COR-L47 (cell line): Measurements from ENCODE around the gene PTPN4.
"Not testable (repeated sequence)": the region's sequence is repeated elsewhere in the genome, so short reads cannot be mapped to it uniquely, and the experiment has no call there.

ENCODE experiments used
- DNase-seq: peaks from one replicate; lab custom pipeline; 2025; lab: John Stamatoyannopoulos, UW

The PTPN4 gene

GRCh38 chr2:119940856-119941255 lies 181.1 kb downstream of the PTPN4 start:
- no peak for DNase-seq

DNA sequence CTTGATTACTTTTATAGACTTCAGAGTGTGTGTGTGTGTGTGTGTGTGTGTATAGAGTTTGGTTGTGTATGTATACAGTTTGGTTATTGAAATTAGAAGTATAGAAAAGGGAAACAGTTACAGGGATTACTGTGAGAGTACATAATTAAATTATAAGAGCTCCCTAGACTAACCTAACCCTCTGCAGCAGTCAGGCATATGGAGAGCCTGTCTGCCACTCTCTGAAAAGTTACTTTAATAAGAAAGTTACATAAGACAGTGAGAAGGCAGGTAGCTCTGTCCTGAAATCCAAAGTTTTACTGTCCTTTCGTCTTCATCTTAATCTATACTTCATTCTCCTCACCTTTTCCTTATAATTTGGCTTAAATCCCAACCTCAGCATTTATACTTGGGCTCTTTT lies 181.7 kb downstream of the PTPN4 start:
- no peak for DNase-seq

GRCh38 chr2:119941981-119942513 lies 182.3 kb downstream of the PTPN4 start:
- no peak for DNase-seq

- no peak for DNase-seq
Observed at GRCh38 chr2:119943058-119943457, 183.3 kb downstream of the PTPN4 start.

- DNase-seq = no peak
Observed at GRCh38 chr2:119947535-119947934, 187.8 kb downstream of the PTPN4 start.

DNA sequence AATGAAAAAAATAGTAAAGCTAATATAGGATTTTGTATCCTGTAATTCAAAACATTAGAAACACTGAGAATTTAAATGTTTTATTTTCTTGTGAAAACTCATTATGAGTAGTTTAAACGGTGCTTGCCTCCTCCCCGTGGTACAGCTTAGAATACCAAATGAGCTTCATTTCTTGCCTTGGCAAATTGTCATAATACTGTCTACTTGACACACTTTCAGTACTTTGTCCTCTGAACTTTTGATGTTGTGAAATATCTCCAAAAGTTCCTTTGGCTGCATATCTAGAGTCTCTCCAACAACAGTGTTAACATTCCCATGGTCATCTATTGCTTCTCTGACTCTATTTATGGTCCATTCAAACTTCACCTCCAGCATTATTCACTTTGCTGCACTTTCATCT lies 191.2 kb downstream of the PTPN4 start:
- no peak for DNase-seq

DNA sequence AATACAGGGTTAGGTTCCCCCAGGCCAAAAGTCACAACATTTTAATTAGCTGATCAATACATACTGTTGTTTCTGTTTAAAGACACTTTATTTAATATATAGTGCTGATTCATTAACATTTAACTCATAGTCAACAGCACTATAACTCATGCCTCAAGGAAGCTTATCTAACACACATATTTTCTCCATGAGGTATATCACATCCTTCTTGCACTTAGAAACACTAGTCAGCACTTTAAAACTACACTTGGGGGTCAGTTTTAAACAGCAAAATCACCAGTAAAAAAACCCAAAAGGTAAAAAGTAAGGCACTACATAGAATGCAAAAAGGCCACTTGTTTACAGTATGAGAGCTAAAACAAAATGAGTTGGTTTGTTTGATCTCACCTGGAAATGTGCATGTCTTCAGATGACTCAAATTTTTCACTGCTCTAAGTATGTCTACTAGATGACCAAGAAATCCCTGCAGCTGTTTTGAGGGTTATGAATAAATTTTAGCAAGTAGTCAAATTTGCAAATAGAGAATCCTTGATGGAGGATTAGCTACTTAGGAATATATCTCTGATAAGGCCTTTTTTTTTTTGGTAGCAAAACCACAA lies 199.0 kb downstream of the PTPN4 start:
- no peak for DNase-seq

DNA sequence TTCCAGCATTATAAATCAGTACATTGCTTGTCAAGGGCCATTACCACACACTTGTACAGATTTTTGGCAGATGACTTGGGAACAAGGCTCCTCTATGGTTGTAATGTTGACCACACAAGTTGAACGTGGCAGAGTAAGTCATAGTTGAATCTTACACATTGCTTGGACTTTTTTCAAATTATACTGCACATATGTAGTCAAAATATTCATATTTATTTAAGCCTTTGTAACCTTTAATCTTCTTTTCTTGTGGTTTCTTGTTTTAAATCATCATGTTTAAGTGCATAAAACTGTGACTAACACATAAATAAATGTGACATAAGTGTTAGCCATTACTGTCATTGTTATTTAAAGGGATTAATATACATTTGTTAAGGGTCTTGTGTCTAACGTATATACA lies 201.1 kb downstream of the PTPN4 start:
- no peak for DNase-seq

DNA sequence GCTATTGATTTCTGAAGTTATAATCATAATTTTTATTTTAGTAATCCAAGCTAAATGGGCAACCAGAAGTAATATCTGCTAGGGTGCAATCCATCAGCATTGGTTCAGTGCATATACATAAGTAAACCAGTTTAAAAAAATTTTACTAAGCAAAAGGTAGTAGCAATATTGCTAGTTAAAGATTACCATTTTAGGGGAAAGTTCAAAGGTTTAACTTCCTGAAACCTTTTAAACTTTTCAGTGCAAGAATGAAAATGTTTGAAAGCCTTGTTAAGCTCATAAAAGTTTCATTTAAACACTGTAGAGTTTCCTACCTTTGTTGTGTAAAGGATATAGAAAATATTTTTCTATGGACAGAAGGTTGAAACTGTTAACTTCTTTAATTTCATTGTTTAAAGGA lies 222.2 kb downstream of the PTPN4 start:
- DNase-seq = no peak

DNA sequence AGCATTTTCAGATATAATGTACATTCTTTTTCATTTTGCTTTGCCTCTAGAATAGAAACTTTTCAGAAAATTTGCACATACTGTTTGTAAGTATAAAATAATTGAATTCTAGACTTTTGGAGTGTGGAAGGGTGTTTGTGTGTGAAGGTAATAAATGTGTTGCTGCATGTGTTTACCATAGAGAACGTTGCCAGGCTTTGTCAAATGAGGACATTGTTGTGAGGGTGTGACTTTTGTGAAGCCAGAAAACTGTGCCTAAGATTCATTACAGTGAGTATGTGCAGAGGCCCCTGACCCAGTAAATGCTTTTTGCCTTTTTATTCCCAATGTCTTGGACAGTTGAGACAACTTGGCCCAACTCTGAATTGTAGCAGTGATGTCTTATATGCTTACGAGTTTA lies 222.8 kb downstream of the PTPN4 start:
- no peak for DNase-seq

- no peak for DNase-seq
Observed at GRCh38 chr2:119983108-119983507, 223.4 kb downstream of the PTPN4 start.

DNA sequence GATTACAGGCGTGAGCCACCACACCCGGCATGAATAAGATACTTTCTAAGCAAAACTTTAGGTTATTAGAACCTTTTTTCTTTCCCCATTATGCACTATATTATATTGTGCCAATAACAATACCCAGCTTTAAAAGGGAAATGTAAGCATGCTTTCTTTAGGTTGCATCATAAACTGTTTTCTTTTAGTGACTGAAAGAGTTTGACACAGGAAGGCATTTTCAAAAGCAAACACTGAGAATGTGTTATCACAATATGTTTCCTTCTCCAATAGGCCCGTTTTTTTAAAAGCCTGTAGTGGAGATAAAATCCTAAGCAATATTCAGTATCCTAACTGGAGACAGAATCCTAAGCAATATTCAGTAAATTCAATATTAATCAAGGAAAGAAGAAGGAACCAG lies 236.4 kb downstream of the PTPN4 start:
- DNase-seq = no peak

GRCh38 chr2:119996896-119997891 lies 237.5 kb downstream of the PTPN4 start:
- DNase-seq = not testable (repeated sequence)

- no peak for DNase-seq
Observed at GRCh38 chr2:120001471-120001870, 241.7 kb downstream of the PTPN4 start.

- DNase-seq = no peak
Observed at GRCh38 chr2:120004254-120004653, 244.5 kb downstream of the PTPN4 start.

DNA sequence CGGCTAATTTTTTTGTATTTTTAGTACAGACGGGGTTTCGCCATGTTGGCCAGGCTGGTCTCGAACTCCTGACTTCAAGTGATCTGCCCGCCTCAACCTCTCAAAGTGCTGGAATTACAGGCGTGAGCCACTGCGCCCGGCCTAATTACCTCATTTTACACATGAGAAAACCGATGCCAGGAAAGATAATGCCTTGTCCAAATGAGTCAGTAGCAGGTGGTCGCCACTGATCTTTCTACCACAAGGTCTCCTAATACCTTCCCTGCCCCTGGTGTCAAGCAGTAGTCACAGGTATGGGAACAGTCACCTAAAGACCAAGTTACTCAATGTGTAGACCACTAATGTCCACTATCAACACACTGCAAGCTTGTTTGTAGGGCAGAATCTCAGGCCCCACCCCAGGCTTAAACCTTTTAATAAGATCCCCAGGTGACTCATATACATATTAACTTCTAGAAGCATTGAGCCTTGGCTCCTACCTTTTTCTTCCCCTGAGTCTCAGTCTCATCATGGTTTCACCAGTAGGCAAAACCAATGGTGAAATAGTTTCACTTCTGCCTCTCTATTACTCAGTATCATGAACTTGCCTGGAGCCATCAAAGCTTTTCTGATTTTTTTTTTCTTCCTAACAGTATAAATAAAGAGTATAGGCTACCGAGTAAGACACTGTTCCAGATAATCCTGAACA lies 246.3 kb downstream of the PTPN4 start:
- no peak for DNase-seq

- DNase-seq = no peak
Observed at GRCh38 chr2:120007851-120008250, 248.1 kb downstream of the PTPN4 start.

- DNase-seq = no peak
Observed at GRCh38 chr2:120012363-120012762, 252.6 kb downstream of the PTPN4 start.

GRCh38 chr2:120012771-120013596 lies 253.3 kb downstream of the PTPN4 start, which contains the start of gene EPB41L5:
TSS of gene EPB41L5 (plus strand) at chr2:120013077. CDS start at chr2:120019085, 6,008 bp downstream.
- peak; percentile 89 for DNase-seq

DNA sequence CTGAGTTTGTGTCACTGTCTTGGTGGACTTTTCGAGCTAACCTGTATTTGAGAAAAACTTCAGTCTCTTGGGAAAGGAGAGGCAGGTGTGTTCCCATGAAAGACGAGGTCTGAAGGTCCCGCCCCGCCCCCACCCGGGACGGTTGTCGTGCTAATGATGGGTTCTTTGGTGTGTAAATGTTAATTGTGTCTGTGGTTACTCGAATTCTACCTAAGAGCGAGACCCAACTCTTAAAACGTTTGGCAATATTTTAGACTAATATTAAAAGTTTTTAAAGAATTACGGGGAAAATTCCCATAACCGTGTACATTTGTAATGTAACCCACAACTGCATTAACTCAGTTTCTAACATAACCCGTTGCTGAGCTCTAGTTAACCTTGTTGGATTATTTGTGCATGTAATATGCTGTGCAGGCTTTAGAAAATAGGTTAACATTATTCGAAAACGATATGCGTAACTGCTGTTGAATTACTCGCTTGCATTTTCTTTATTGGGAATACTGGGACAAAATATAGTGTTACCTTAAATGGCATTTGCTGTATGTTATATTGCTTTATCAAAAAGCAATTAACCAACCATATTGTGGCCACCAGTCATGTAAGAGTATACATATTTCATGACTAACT lies 254.0 kb downstream of the PTPN4 start:
- no peak for DNase-seq
